ENCODE results near the gene GDI1. TPM values are rescaled to one million over a fixed set of nuclear protein-coding genes. Genes with fewer than 3 reads are reported as not detected.

Gene GDI1
- total and polyA plus RNA-seq, 9 of the 15 experiments (the other 6 are each of a cell fraction or from before 2014, with no cell fraction given), result 0.97 to 82.6 (median 37.5) TPM

GRCh38 chrX:154396973-154397887, 39.7 kb upstream of the GDI1 start:
- in situ Hi-C loops (cut with MboI), result no loop called here
- TF ChIP-seq SNIP1 (IDR thresholded peaks at IDR 0.05; ENCODE audit: low read depth), result no peak
- no peak for TF ChIP-seq ZNF197 (CRISPR knock-in tag; IDR thresholded peaks at IDR 0.05; ENCODE audit: low read depth)
- no peak for TF ChIP-seq SMARCA4 (IDR thresholded peaks at IDR 0.05)
- no peak for TF ChIP-seq ZNF586 (CRISPR knock-in tag; conservative IDR thresholded peaks at IDR 0.05)
- no peak for TF ChIP-seq DNMT1 (IDR thresholded peaks at IDR 0.05)
- TF ChIP-seq TEAD2 (tag; IDR thresholded peaks at IDR 0.05), result no peak
- no peak for TF ChIP-seq SNRNP70 (optimal IDR thresholded peaks at IDR 0.05; ENCODE audit: low read depth, low read length)
- no peak for TF ChIP-seq BDP1 (IDR thresholded peaks at IDR 0.05; ENCODE audit: insufficient read depth, insufficient read length)
- TF ChIP-seq RCOR1 (IDR thresholded peaks at IDR 0.05; ENCODE audit: borderline replicate concordance in 1 of 2, low read depth in 2 of 2, low read length in 2 of 2), result 0 out of 4 replicates have a peak, but pooled peaks of 1 of the 2 experiments have one; percentile 28
- TF ChIP-seq E2F3 (CRISPR knock-in tag; IDR thresholded peaks at IDR 0.05), result 0 out of 2 replicates have a peak, but pooled peaks have one; percentile 5
- no peak for TF ChIP-seq ZNF280B (CRISPR knock-in tag; IDR thresholded peaks at IDR 0.05)
- no peak for TF ChIP-seq MCM3 (IDR thresholded peaks at IDR 0.05)
- no peak for TF ChIP-seq PYGO2 (tag; IDR thresholded peaks at IDR 0.05)
- 0 out of 2 replicates have a peak, but pooled peaks have one; percentile 19 for TF ChIP-seq BCOR (IDR thresholded peaks at IDR 0.05)
- TF ChIP-seq FOXJ2 (tag; IDR thresholded peaks at IDR 0.05), result no peak
- TF ChIP-seq NBN (IDR thresholded peaks at IDR 0.05; ENCODE audit: low read depth), result no peak
- TF ChIP-seq SRSF7 (optimal IDR thresholded peaks at IDR 0.05; ENCODE audit: low read depth, low read length), result no peak
- TF ChIP-seq FOXA3 (CRISPR knock-in tag; conservative IDR thresholded peaks at IDR 0.05 in 1 of 2, IDR thresholded peaks at IDR 0.05 in 1 of 2), result no peak
- no peak for TF ChIP-seq ZNF75A (CRISPR knock-in tag; IDR thresholded peaks at IDR 0.05)
- no peak for TF ChIP-seq MECOM (CRISPR knock-in tag; IDR thresholded peaks at IDR 0.05)
- TF ChIP-seq CTBP1 (IDR thresholded peaks at IDR 0.05; ENCODE audit: borderline replicate concordance), result peak; percentile 14; the same call in 1 of the 2 replicates
- no peak for TF ChIP-seq CBX2 (IDR thresholded peaks at IDR 0.05; ENCODE audit: insufficient read depth, low read length, poor library complexity, severe bottlenecking)
- no peak for TF ChIP-seq HMG20B (CRISPR knock-in tag; IDR thresholded peaks at IDR 0.05)
- TF ChIP-seq RBM39 (optimal IDR thresholded peaks at IDR 0.05; ENCODE audit: low read depth, low read length), result no peak

More at GRCh38 chrX:154396973-154397887, 39.7 kb upstream of the GDI1 start:
- BruUV-seq (replicated peaks), result TSS peak; percentile 77
- DNase-seq (ENCODE audit: extremely low read depth in 1 of 4, low spot score in 3 of 4), result peak; percentile 61 to 81 (median 66)
- peaks cover 5 to 12% of the 10 kb centered on the region in 2 experiments; a peak in 3 of 5 replicates for H3K4me1 ChIP-seq (replicated peaks in 1 of 2; ENCODE audit: control insufficient read depth in 2 of 2, insufficient read depth in 2 of 2, low read length in 2 of 2)
- H3K27me3 ChIP-seq (ENCODE audit: control insufficient read depth in 2 of 2, insufficient read depth in 2 of 2, low read length in 2 of 2), result no peaks in the 10 kb centered on the region
- CTCF ChIA-PET (ENCODE audit: low intra/inter-chr PET ratio), result no interaction called here
- peaks cover 13% of the 10 kb centered on the region for H4K20me1 ChIP-seq (replicated peaks; ENCODE audit: control insufficient read depth, insufficient read depth, low read length)
- H3K9me1 ChIP-seq (ENCODE audit: control insufficient read depth, insufficient read depth, low read length), result no peaks in the 10 kb centered on the region
- peak overlapping the region; percentile 95 for H3K4me2 ChIP-seq (ENCODE audit: insufficient read depth, low read length)
- under 1% methylated on average over 32 of the region's 53 CpGs for WGBS (ENCODE audit: insufficient coverage, low coverage, missing lambda C conversion rate)
- POLR2A ChIA-PET, result interaction anchor here (0.6 to 6.0 kb wide), 27 partner anchors 13 to 149 kb away, joined by 3 to 85 read pairs (median 5); partner anchors contain the start of genes ATP6AP1, DNASE1L1, EMD and FAM50A
- intact Hi-C loops (cut with micrococcal nuclease), result loop anchor here (5.0 kb wide), 1 partner anchor 90 kb away; the partner anchor contains the start of gene UBL4A
- no peak for FAIRE-seq
- peaks cover 35% of the 10 kb centered on the region for H3K36me3 ChIP-seq (ENCODE audit: control insufficient read depth, insufficient read depth, low read length)
- peak overlapping the region; percentile 76 for H3K4me3 ChIP-seq
- H3K79me2 ChIP-seq (ENCODE audit: control insufficient read depth, insufficient read depth, low read length), result peaks cover 42% of the 10 kb centered on the region
- peak overlapping the region; percentile 85 for H2AFZ ChIP-seq (ENCODE audit: low read depth, low read length)
- H3K9me3 ChIP-seq (replicated peaks; ENCODE audit: control insufficient read depth, insufficient read depth, low read depth, low read length), result no peaks in the 10 kb centered on the region; the same call in 1 of the 2 replicates
- H3K27ac ChIP-seq (ENCODE audit: extremely low read depth, low read depth, low read length), result peak overlapping the region; percentile 97
- peak overlapping the region; percentile 95 to 98 for H3K9ac ChIP-seq (ENCODE audit: insufficient read depth in 1 of 2, low read depth in 2 of 2, low read length in 2 of 2)
- ATAC-seq, result peak; percentile 73
